SK-N-SH treated with all-trans-retinoic acid at 6 μM for 48 hours (cell line): ENCODE measurements around the gene DOCK9.
"Not testable (repeated sequence)": the region's sequence is repeated elsewhere in the genome, so short reads cannot be mapped to it uniquely, and the experiment has no call there.

ENCODE experiments used
- ATAC-seq: fragments of 200-7000 bp; cut with Tn5 transposase; 3 replicates; pipeline ENCODE4 v1.9.1; 2020; ENCODE audit warnings: mild to moderate bottlenecking, moderate library complexity
- ARNTL ChIP-seq: fragments of 450-650 bp; formaldehyde crosslinking; IDR thresholded peaks from 2 replicates; pipeline ENCODE4 v1.5.0; 2020; ENCODE audit warnings: low read depth, mild to moderate bottlenecking, moderate library complexity, borderline replicate concordance
- CSDC2 ChIP-seq: fragments of 250-450 bp; sonication (Bioruptor Pico); IDR thresholded peaks from 2 replicates; pipeline ENCODE4 v1.5.0; 2020; ENCODE audit warnings: mild to moderate bottlenecking, moderate library complexity
- ESRRG ChIP-seq: fragments of 250-450 bp; sonication (Bioruptor Pico); IDR thresholded peaks from 2 replicates; pipeline ENCODE4 v1.6.1; 2021; ENCODE audit warnings: mild to moderate bottlenecking
- GLIS3 ChIP-seq: fragments of 250-450 bp; sonication (Bioruptor Pico); IDR thresholded peaks from 2 replicates; pipeline ENCODE4 v1.5.0; 2020; ENCODE audit warnings: mild to moderate bottlenecking, moderate library complexity
- ISL1 ChIP-seq: fragments of 250-450 bp; sonication (Bioruptor Pico); IDR thresholded peaks from 2 replicates; pipeline ENCODE4 v2.1.2; 2022; ENCODE audit warnings: mild to moderate bottlenecking, moderate library complexity
- OSR1 ChIP-seq: fragments of 250-450 bp; sonication (Bioruptor Pico); IDR thresholded peaks from 2 replicates; pipeline ENCODE4 v1.8.0; 2022; ENCODE audit warnings: moderate library complexity, mild to moderate bottlenecking, inconsistent platforms
- PPARA ChIP-seq: fragments of 250-450 bp; sonication (Bioruptor Pico); IDR thresholded peaks from 2 replicates; pipeline ENCODE4 v1.5.0; 2020; ENCODE audit warnings: mild to moderate bottlenecking, borderline replicate concordance
- SNAI2 ChIP-seq: fragments of 250-450 bp; sonication (Bioruptor Pico); IDR thresholded peaks from 2 replicates; pipeline ENCODE4 v1.5.0; 2020; ENCODE audit warnings: mild to moderate bottlenecking, moderate library complexity
- TCF4 ChIP-seq: fragments of 250-450 bp; sonication (Bioruptor Pico); IDR thresholded peaks from 2 replicates; pipeline ENCODE4 v1.8.0; 2021; ENCODE audit warnings: mild to moderate bottlenecking, moderate library complexity, borderline replicate concordance
- TOX ChIP-seq: fragments of 250-450 bp; sonication (Bioruptor Pico); IDR thresholded peaks from 2 replicates; pipeline ENCODE4 v1.8.0; 2021; ENCODE audit warnings: mild to moderate bottlenecking, moderate library complexity, borderline replicate concordance
- ZFP3 ChIP-seq: fragments of 250-450 bp; sonication (Bioruptor Pico); IDR thresholded peaks from 2 replicates; pipeline ENCODE4 v1.5.0; 2020; ENCODE audit warnings: mild to moderate bottlenecking, moderate library complexity
- ZFP30 ChIP-seq: fragments of 450-650 bp; formaldehyde crosslinking; IDR thresholded peaks from 2 replicates; pipeline ENCODE4 v1.5.0; 2022; ENCODE audit warnings: mild to moderate bottlenecking, moderate library complexity
- ZNF70 ChIP-seq: fragments of 450-650 bp; formaldehyde crosslinking; IDR thresholded peaks from 2 replicates; pipeline ENCODE4 v1.5.0; 2020; ENCODE audit warnings: mild to moderate bottlenecking, moderate library complexity
- ZNF8 ChIP-seq: fragments of 450-650 bp; formaldehyde crosslinking; IDR thresholded peaks from 2 replicates; pipeline ENCODE4 v1.5.0; 2020; ENCODE audit warnings: mild to moderate bottlenecking, moderate library complexity
- TF ChIP-seq, protein P1 (sequence below): fragments of 250-450 bp; sonication (Bioruptor Pico); IDR thresholded peaks from 2 replicates; pipeline ENCODE4 v1.8.0; 2020; ENCODE audit warnings: mild to moderate bottlenecking, moderate library complexity, borderline replicate concordance
- TF ChIP-seq, protein P2 (sequence below): fragments of 250-450 bp; sonication (Bioruptor Pico); IDR thresholded peaks from 2 replicates; pipeline ENCODE4 v1.5.1; 2021; ENCODE audit warnings: mild to moderate bottlenecking, moderate library complexity
- TF ChIP-seq, protein P3 (sequence below): fragments of 250-450 bp; sonication (Bioruptor Pico); IDR thresholded peaks from 2 replicates; pipeline ENCODE4 v1.8.0; 2021; ENCODE audit warnings: low read depth, mild to moderate bottlenecking, moderate library complexity, borderline replicate concordance
- TF ChIP-seq, protein P4 (sequence below): fragments of 250-450 bp; sonication (Bioruptor Pico); IDR thresholded peaks from 2 replicates; pipeline ENCODE4 v1.5.1; 2020; ENCODE audit warnings: low read depth, mild to moderate bottlenecking, moderate library complexity
- TF ChIP-seq, protein P5 (sequence below): fragments of 250-450 bp; sonication (Bioruptor Pico); IDR thresholded peaks from 2 replicates; pipeline ENCODE4 v1.5.0; 2020; ENCODE audit warnings: mild to moderate bottlenecking, moderate library complexity

DOCK9 gene

DNA sequence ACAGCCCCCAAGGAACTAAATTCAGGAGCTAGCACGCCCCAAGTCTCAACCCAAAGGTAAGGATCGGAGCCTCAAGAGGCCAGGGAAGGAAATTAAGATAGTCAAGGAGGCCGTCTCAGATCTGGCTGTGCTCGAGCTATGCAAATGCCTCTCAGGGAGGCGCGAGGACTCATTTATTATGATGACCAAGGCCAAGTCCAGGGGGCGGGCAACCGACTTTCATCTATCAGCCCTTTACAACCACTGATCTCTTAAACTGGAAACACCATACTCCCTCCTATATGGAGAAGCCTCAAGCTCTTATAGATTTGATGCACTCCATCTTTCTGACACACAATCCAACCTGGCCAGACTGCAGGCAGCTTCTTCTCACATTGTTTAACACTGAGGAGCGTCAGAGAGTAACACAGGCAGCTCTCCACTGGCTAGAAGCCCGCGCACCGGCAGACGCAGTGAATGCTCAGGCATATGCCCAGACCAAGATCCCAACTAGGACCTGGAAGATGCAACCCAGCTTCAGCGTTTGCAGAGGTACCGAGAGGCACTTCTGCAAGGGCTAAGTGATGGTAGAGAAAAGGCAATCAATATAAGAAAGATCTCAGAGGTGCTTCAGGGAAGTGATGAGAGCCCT, 215.8 kb downstream of the DOCK9 start (continued):
- no peak for TF ChIP-seq ISL1 (CRISPR knock-in tag)

DNA sequence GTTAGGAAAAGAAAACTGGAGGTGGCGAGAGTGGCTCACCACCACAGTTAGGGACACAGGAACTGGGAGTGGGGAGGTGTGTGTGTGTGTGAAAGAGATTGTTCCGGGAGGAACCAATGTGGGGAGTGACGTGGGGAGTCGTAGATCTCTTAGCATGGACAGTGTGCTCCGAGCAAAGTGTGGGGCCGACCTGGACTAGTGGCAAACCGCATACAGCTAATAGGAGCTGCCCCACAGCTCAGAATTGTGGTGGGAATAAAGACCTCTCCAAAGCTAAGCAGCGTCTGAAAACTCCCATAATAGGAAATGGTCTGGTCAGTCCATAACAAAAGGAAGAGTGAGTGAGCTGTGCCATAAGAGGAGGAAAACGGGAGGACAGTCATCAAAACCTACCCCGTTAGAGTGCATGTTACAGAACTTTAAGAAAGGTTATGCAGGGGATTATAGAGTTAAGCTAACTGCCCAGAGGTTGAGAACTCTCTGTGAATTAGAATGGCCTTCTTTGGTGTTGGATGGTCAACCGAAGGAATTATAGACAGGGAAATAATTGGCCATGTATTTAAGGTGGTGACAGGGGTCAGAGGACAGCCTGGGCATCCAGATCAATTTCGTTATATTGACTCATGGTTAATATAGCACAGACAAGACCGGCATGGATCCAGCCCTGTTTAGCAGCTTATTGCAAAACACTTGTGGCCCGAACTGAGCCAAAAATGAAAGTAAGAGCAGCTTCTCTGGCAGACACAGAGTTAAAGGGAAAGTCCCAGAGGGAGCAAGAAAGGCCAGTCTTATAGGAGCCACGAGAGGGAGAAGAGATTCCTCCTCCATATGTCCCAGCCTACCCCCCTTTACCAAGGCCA, 216.5 kb downstream of the DOCK9 start:
- ATAC-seq: peak; percentile 53
- TF ChIP-seq, protein P1, sequence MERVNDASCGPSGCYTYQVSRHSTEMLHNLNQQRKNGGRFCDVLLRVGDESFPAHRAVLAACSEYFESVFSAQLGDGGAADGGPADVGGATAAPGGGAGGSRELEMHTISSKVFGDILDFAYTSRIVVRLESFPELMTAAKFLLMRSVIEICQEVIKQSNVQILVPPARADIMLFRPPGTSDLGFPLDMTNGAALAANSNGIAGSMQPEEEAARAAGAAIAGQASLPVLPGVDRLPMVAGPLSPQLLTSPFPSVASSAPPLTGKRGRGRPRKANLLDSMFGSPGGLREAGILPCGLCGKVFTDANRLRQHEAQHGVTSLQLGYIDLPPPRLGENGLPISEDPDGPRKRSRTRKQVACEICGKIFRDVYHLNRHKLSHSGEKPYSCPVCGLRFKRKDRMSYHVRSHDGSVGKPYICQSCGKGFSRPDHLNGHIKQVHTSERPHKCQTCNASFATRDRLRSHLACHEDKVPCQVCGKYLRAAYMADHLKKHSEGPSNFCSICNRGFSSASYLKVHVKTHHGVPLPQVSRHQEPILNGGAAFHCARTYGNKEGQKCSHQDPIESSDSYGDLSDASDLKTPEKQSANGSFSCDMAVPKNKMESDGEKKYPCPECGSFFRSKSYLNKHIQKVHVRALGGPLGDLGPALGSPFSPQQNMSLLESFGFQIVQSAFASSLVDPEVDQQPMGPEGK (CRISPR knock-in tag): no peak

DNA sequence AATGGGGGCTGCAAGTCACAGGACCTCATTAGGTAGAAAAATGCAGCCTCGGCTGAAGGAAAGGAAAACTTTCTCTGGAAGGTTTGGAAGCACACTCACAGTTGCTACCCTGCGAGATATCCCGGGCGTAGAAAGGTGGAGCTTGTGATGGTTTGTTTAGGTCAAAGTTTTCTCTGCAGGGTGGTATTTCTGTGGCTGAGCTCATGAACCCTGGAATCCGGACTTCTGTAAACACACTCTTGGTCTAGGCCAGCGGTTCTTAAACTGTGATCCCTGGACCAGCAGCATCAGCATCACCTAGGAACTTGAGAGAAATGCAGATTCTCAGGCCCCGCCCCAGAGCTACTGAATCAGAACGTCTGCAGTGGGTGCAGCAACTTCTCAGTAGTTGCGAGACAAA, 222.1 kb downstream of the DOCK9 start:
- ATAC-seq: no peak
- TF ChIP-seq, protein P1 (CRISPR knock-in tag): no peak
- TF ChIP-seq TOX (CRISPR knock-in tag) (no peak), ARNTL (CRISPR knock-in tag) (no peak), PPARA (CRISPR knock-in tag) (no peak), TCF4 (CRISPR knock-in tag) (no peak), GLIS3 (no peak), ZNF8 (CRISPR knock-in tag) (no peak), ESRRG (CRISPR knock-in tag) (no peak), CSDC2 (no peak), SNAI2 (no peak)
- TF ChIP-seq, protein P2, sequence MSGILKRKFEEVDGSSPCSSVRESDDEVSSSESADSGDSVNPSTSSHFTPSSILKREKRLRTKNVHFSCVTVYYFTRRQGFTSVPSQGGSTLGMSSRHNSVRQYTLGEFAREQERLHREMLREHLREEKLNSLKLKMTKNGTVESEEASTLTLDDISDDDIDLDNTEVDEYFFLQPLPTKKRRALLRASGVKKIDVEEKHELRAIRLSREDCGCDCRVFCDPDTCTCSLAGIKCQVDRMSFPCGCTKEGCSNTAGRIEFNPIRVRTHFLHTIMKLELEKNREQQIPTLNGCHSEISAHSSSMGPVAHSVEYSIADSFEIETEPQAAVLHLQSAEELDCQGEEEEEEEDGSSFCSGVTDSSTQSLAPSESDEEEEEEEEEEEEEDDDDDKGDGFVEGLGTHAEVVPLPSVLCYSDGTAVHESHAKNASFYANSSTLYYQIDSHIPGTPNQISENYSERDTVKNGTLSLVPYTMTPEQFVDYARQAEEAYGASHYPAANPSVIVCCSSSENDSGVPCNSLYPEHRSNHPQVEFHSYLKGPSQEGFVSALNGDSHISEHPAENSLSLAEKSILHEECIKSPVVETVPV: no peak
- TF ChIP-seq, protein P3, sequence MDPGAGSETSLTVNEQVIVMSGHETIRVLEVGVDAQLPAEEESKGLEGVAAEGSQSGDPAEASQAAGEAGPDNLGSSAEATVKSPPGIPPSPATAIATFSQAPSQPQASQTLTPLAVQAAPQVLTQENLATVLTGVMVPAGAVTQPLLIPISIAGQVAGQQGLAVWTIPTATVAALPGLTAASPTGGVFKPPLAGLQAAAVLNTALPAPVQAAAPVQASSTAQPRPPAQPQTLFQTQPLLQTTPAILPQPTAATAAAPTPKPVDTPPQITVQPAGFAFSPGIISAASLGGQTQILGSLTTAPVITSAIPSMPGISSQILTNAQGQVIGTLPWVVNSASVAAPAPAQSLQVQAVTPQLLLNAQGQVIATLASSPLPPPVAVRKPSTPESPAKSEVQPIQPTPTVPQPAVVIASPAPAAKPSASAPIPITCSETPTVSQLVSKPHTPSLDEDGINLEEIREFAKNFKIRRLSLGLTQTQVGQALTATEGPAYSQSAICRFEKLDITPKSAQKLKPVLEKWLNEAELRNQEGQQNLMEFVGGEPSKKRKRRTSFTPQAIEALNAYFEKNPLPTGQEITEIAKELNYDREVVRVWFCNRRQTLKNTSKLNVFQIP: no peak

DNA sequence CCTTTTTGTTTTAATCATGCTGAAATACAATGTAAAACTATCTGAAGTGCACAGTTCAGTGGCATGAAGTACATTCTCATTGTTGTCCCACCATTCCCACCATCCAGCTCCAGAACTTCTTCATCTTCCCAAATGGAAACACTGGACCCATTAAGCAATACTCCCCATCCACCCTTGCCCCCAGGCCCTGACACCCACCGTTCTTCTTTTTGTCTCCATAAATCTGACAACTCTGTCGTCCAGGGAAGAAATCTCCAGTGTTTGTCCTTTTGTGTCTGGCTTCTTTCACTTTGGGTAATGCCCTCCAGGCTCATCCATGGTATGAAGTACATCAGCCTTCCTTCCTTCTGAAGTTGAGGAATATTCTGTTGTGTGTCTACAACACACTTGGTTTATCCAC, 222.7 kb downstream of the DOCK9 start:
- no peak for ATAC-seq
- TF ChIP-seq ZNF70 (CRISPR knock-in tag) (no peak), ZFP30 (CRISPR knock-in tag) (no peak), ZNF8 (CRISPR knock-in tag) (no peak), ZFP3 (no peak), OSR1 (CRISPR knock-in tag) (no peak), TCF4 (CRISPR knock-in tag) (no peak)
- TF ChIP-seq, protein P4, sequence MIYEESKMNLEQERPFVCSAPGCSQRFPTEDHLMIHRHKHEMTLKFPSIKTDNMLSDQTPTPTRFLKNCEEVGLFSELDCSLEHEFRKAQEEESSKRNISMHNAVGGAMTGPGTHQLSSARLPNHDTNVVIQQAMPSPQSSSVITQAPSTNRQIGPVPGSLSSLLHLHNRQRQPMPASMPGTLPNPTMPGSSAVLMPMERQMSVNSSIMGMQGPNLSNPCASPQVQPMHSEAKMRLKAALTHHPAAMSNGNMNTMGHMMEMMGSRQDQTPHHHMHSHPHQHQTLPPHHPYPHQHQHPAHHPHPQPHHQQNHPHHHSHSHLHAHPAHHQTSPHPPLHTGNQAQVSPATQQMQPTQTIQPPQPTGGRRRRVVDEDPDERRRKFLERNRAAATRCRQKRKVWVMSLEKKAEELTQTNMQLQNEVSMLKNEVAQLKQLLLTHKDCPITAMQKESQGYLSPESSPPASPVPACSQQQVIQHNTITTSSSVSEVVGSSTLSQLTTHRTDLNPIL: no peak
- TF ChIP-seq, protein P5, sequence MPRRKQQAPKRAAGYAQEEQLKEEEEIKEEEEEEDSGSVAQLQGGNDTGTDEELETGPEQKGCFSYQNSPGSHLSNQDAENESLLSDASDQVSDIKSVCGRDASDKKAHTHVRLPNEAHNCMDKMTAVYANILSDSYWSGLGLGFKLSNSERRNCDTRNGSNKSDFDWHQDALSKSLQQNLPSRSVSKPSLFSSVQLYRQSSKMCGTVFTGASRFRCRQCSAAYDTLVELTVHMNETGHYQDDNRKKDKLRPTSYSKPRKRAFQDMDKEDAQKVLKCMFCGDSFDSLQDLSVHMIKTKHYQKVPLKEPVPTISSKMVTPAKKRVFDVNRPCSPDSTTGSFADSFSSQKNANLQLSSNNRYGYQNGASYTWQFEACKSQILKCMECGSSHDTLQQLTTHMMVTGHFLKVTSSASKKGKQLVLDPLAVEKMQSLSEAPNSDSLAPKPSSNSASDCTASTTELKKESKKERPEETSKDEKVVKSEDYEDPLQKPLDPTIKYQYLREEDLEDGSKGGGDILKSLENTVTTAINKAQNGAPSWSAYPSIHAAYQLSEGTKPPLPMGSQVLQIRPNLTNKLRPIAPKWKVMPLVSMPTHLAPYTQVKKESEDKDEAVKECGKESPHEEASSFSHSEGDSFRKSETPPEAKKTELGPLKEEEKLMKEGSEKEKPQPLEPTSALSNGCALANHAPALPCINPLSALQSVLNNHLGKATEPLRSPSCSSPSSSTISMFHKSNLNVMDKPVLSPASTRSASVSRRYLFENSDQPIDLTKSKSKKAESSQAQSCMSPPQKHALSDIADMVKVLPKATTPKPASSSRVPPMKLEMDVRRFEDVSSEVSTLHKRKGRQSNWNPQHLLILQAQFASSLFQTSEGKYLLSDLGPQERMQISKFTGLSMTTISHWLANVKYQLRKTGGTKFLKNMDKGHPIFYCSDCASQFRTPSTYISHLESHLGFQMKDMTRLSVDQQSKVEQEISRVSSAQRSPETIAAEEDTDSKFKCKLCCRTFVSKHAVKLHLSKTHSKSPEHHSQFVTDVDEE: no peak

DNA sequence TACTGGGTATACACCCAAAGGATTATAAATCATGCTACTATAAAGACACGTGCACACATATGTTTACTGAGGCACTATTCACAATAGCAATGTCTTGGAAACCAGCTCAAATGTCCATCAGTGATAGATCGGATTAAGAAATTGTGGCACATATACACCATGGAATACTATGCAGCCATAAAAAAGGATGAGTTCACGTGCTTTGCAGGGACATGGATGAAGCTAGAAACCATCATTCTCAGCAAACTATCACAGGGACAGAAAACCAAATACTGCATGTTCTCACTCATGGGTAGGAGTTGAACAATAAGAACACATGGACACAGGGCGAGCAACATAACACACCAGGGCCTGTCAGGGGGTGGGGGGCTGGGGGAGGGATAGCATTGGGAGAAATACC, 223.4 kb downstream of the DOCK9 start:
- ATAC-seq: not testable (repeated sequence)
